MV-4-11 (cell line): ENCODE measurements around the gene NCAPG2.
"Not testable (repeated sequence)": the region's sequence is repeated elsewhere in the genome, so short reads cannot be mapped to it uniquely, and the experiment has no call there.

ENCODE experiments used
- DNase-seq: peaks from one replicate; lab custom pipeline; 2025; lab: John Stamatoyannopoulos, UW

The NCAPG2 gene

GRCh38 chr7:158633055-158633956 is 71.3 kb downstream of the NCAPG2 start:
- DNase-seq: no peak

- DNase-seq: no peak
These were observed 72.9 kb downstream of the NCAPG2 start for GRCh38 chr7:158631574-158632195.

- DNase-seq: not testable (repeated sequence)
These were observed 78.3 kb downstream of the NCAPG2 start for GRCh38 chr7:158626289-158626688.

- no peak for DNase-seq
These were observed 81.4 kb downstream of the NCAPG2 start for GRCh38 chr7:158623241-158623640.

- DNase-seq: no peak
These were observed 83.7 kb downstream of the NCAPG2 start for GRCh38 chr7:158620839-158621441.

- DNase-seq: no peak
These were observed 84.2 kb downstream of the NCAPG2 start for GRCh38 chr7:158620418-158620817.

GRCh38 chr7:158618745-158619140 is 85.9 kb downstream of the NCAPG2 start:
- no peak for DNase-seq

- DNase-seq: no peak
These were observed 86.9 kb downstream of the NCAPG2 start for GRCh38 chr7:158617737-158618128.

- no peak for DNase-seq
These were observed 88.6 kb downstream of the NCAPG2 start for GRCh38 chr7:158616050-158616449.

- DNase-seq: no peak
These were observed 89.9 kb downstream of the NCAPG2 start for GRCh38 chr7:158614700-158615099.

GRCh38 chr7:158613481-158613880 is 91.1 kb downstream of the NCAPG2 start:
- DNase-seq: no peak

GRCh38 chr7:158612546-158612945 is 92.1 kb downstream of the NCAPG2 start:
- no peak for DNase-seq

GRCh38 chr7:158611541-158611940 is 93.1 kb downstream of the NCAPG2 start:
- DNase-seq: no peak

- DNase-seq: peak; percentile 51
These were observed 95.2 kb downstream of the NCAPG2 start for GRCh38 chr7:158609313-158609974.

GRCh38 chr7:158607563-158607962 is 97.0 kb downstream of the NCAPG2 start:
- DNase-seq: no peak

- no peak for DNase-seq
These were observed 97.8 kb downstream of the NCAPG2 start for GRCh38 chr7:158606671-158607424.

- no peak for DNase-seq
These were observed 98.5 kb downstream of the NCAPG2 start for GRCh38 chr7:158606129-158606528.

- DNase-seq: no peak
These were observed 100.5 kb downstream of the NCAPG2 start for GRCh38 chr7:158603773-158604755.

- DNase-seq: no peak
These were observed 101.5 kb downstream of the NCAPG2 start for GRCh38 chr7:158602905-158603772.
